GM12872 (cell line): ENCODE measurements around the gene PES1.

Experiments
- CTCF ChIP-seq: IDR thresholded peaks from 3 replicates; pipeline ENCODE4 v1.5.1; 2011; ENCODE audit warnings: low read depth, mild to moderate bottlenecking, low read length, moderate library complexity; ENCODE audit not compliant: insufficient read depth

The PES1 gene

GRCh38 chr22:30591588-30592359 lies at the start of gene PES1:
PES1 (minus strand) TSS chr22:30591910; CDS start chr22:30591833, 77 bp downstream.
- TF ChIP-seq CTCF = no peak

- no peak for TF ChIP-seq CTCF
These were observed 49.2 kb upstream of the PES1 start for GRCh38 chr22:30640839-30641430.

GRCh38 chr22:30640361-30640760 lies 48.7 kb upstream of the PES1 start:
- TF ChIP-seq CTCF = no peak

GRCh38 chr22:30637701-30638114 lies 46.0 kb upstream of the PES1 start:
- no peak for TF ChIP-seq CTCF

- TF ChIP-seq CTCF = no peak
These were observed 44.7 kb upstream of the PES1 start for GRCh38 chr22:30636226-30637077.

- TF ChIP-seq CTCF = peak; percentile 22; the same call in 2 of the 3 replicates
These were observed 43.8 kb upstream of the PES1 start, which contains the start of gene SLC35E4 for GRCh38 chr22:30635273-30636225. SLC35E4 (plus strand) TSS chr22:30635781; CDS start chr22:30636451, 670 bp downstream.
